Testis (tissue), 3 donors: Measurements from ENCODE around the gene KLHL29. TPM values are rescaled to one million over a fixed set of nuclear protein-coding genes. Genes with fewer than 3 reads are reported as not detected.
A peak's percentile ranks its signal among the peaks of the same experiment; 100 is the strongest.

ENCODE experiments used
- DNase-seq: peaks from one replicate; pipeline ENCODE4 v3.0.0-alpha.2; 2019
- H3K27ac ChIP-seq, 2 donors: fragments of 200-600 bp; sonication (generic); one replicate each; pipeline ENCODE4 v1.5.1; 2019
- H3K27me3 ChIP-seq: fragments of 200-600 bp; sonication (generic); one replicate; pipeline ENCODE4 v1.5.1; 2019
- H3K36me3 ChIP-seq: fragments of 200-600 bp; sonication (generic); one replicate; pipeline ENCODE4 v1.5.1; 2017; ENCODE audit warnings: low read depth; ENCODE audit errors: missing control alignments
- H3K4me1 ChIP-seq: fragments of 200-600 bp; sonication (generic); one replicate; pipeline ENCODE4 v1.5.1; 2019
- H3K4me3 ChIP-seq, 2 donors: fragments of 200-600 bp; sonication (generic); one replicate each; pipeline ENCODE4 v1.5.1; 2017 to 2019
- H3K9me3 ChIP-seq: fragments of 200-600 bp; sonication (generic); one replicate; pipeline ENCODE4 v1.5.1; 2017
- CTCF ChIP-seq, 3 experiments: fragments of 450-650 bp in 2 of 3; fragments of 200-600 bp in 1 of 3; sonication (generic) in 1 of 3; IDR thresholded peaks; one replicate each; pipeline ENCODE4 v1.5.1; 2016 to 2019; ENCODE audit warnings: antibody characterized with exemption in 3 of 3, mild to moderate bottlenecking in 2 of 3, moderate library complexity in 1 of 3
- POLR2A ChIP-seq: fragments of 450-650 bp; IDR thresholded peaks from one replicate; pipeline ENCODE4 v1.6.1; 2017; ENCODE audit warnings: antibody characterized with exemption, mild to moderate bottlenecking, moderate library complexity
- WGBS, 2 donors: methylation state at CpG; one replicate each; pipeline ENCODE4 v1.1.5; 2018; 5-methylcytosine and 5-hydroxymethylcytosine counted together
- intact Hi-C: fragments of 100-400 bp; cut with DNase I; formaldehyde crosslinking; loops from one replicate; pipeline ENCODE4 v1.15.1; 2023; ENCODE audit warnings: low total_unique reads
- polyA plus RNA-seq: library from polyadenylated mRNA; stranded (reverse); fragments of 350-450 nt; fragmentation: Illumina TruSeq; extraction: RNeasy Lipid Tissue Mini Kit (QIAGEN cat#74804); gene quantifications from one replicate; pipeline ENCODE4 v1.2.3, GENCODE V29; 2014; ENCODE audit warnings: low read depth, low replicate concordance; ENCODE audit not compliant: insufficient read depth
- total RNA-seq, 2 donors: library from RNA; depleted of rRNA; stranded (reverse); fragments of >200 nt; gene quantifications; one replicate each; pipeline ENCODE4 v1.2.3, GENCODE V29; 2016

Gene KLHL29
- total and polyA plus RNA-seq, 3 donors from 2014 or later: 3.3 to 10.9 (median 7.9) TPM

GRCh38 chr2:23524261-23524706, 139.3 kb downstream of the KLHL29 start:
- TF ChIP-seq POLR2A (no peak), CTCF (IDR thresholded peaks at IDR 0.05) (no peak)
- H3K27me3 ChIP-seq: no peaks in the 10 kb centered on the region
- peak; percentile 32 for DNase-seq
- intact Hi-C loops: no loop called here
- H3K36me3 ChIP-seq: no peaks in the 10 kb centered on the region
- H3K4me1 ChIP-seq: peaks cover 38% of the 10 kb centered on the region
- no peaks in the 10 kb centered on the region for H3K9me3 ChIP-seq
- peak overlapping the region; percentile 67 to 75 for H3K27ac ChIP-seq
- H3K4me3 ChIP-seq: no peak overlapping the region
- 53 to 80% methylated on average over 8 to 19 of the region's 19 CpGs for WGBS, 2 donors

GRCh38 chr2:23525137-23525765, 140.3 kb downstream of the KLHL29 start:
- H3K9me3 ChIP-seq: no peaks in the 10 kb centered on the region
- no peak for TF ChIP-seq POLR2A
- TF ChIP-seq CTCF (IDR thresholded peaks at IDR 0.05): no peak
- H3K4me3 ChIP-seq: no peak overlapping the region
- intact Hi-C loops: no loop called here
- H3K27me3 ChIP-seq: no peaks in the 10 kb centered on the region
- DNase-seq: no peak
- peak overlapping the region; percentile 67 to 75 for H3K27ac ChIP-seq
- WGBS, 2 donors: 67 to 73% methylated on average over 10 to 16 of the region's 16 CpGs
- no peaks in the 10 kb centered on the region for H3K36me3 ChIP-seq
- peaks cover 30% of the 10 kb centered on the region for H3K4me1 ChIP-seq

- Histone ChIP-seq H3K36me3 (no peaks in the 10 kb centered on the region), H3K27me3 (no peaks in the 10 kb centered on the region), H3K4me3 (no peak overlapping the region), H3K4me1 (peaks cover 28% of the 10 kb centered on the region), H3K9me3 (no peaks in the 10 kb centered on the region), H3K27ac (no peak overlapping the region)
- WGBS, 2 donors: 89 to 91% methylated on average over 19 of the region's 19 CpGs
- DNase-seq: no peak
- TF ChIP-seq POLR2A (no peak), CTCF (IDR thresholded peaks at IDR 0.05) (no peak)
- intact Hi-C loops: no loop called here
Observed at GRCh38 chr2:23526114-23526513, 141.1 kb downstream of the KLHL29 start.

- DNase-seq: no peak
- intact Hi-C loops: no loop called here
- no peaks in the 10 kb centered on the region for H3K9me3 ChIP-seq
- TF ChIP-seq CTCF (IDR thresholded peaks at IDR 0.05) (no peak), POLR2A (no peak)
- H3K36me3 ChIP-seq: no peaks in the 10 kb centered on the region
- WGBS, 2 donors: 93 to 94% methylated on average over 24 to 25 of the region's 25 CpGs
- H3K27ac ChIP-seq: no peak overlapping the region
- H3K27me3 ChIP-seq: no peaks in the 10 kb centered on the region
- peaks cover 28% of the 10 kb centered on the region for H3K4me1 ChIP-seq
- no peak overlapping the region for H3K4me3 ChIP-seq
Observed at GRCh38 chr2:23526835-23527790, 142.1 kb downstream of the KLHL29 start.
